Esophagus (tissue), 2 donors: ENCODE results near the gene C6orf58. TPM values are rescaled to one million over a fixed set of nuclear protein-coding genes. Genes with fewer than 3 reads are reported as not detected.

ENCODE experiments used
- H3K27ac ChIP-seq, 2 donors: one replicate each; pipeline ENCODE4 v1.5.1; 2013; ENCODE audit warnings: low read depth in 2 of 2, mild to moderate bottlenecking in 2 of 2, inconsistent platforms in 1 of 2, low read length in 1 of 2, moderate library complexity in 1 of 2
- H3K27me3 ChIP-seq, 2 donors: one replicate each; pipeline ENCODE4 v1.6.1; 2013; ENCODE audit warnings: low read length in 2 of 2, control low read depth in 1 of 2, mild to moderate bottlenecking in 1 of 2; ENCODE audit not compliant: insufficient read depth in 2 of 2, control insufficient read depth in 1 of 2
- H3K36me3 ChIP-seq, 2 donors: one replicate each; pipeline ENCODE4 v1.6.1; 2013; ENCODE audit warnings: low read length in 1 of 2; ENCODE audit not compliant: control insufficient read depth in 2 of 2, insufficient read depth in 2 of 2
- H3K4me1 ChIP-seq, 2 donors: one replicate each; pipeline ENCODE4 v1.6.1; 2013; ENCODE audit warnings: low read length in 1 of 2; ENCODE audit not compliant: control insufficient read depth in 2 of 2, insufficient read depth in 2 of 2
- H3K4me3 ChIP-seq, 2 donors: one replicate each; pipeline ENCODE4 v1.5.1; 2013; ENCODE audit warnings: low read length in 2 of 2, mild to moderate bottlenecking in 2 of 2, low read depth in 1 of 2, moderate library complexity in 1 of 2
- H3K9me3 ChIP-seq, 2 donors: one replicate each; pipeline ENCODE4 v1.6.1; 2013; ENCODE audit warnings: mild to moderate bottlenecking in 2 of 2, low read depth in 1 of 2, low read length in 1 of 2, moderate library complexity in 1 of 2; ENCODE audit not compliant: control insufficient read depth in 2 of 2, insufficient read depth in 1 of 2
- WGBS, 2 donors: extraction: QIAGEN DNeasy Blood & Tissue Kit; methylation state at CpG; one replicate each; pipeline ENCODE4 v1.1.7; 2013; 5-methylcytosine and 5-hydroxymethylcytosine counted together
- polyA plus RNA-seq, 2 donors: library from polyadenylated mRNA; stranded (reverse); fragments of 200-250 nt; gene quantifications; one replicate each; pipeline ENCODE4 v1.2.3, GENCODE V29; 2013
- donor health status: healthy with polysubstance abuse.
- donor health status: Bipolar disorder and iron deficiency.

The C6orf58 gene
- not detected for polyA plus RNA-seq

DNA sequence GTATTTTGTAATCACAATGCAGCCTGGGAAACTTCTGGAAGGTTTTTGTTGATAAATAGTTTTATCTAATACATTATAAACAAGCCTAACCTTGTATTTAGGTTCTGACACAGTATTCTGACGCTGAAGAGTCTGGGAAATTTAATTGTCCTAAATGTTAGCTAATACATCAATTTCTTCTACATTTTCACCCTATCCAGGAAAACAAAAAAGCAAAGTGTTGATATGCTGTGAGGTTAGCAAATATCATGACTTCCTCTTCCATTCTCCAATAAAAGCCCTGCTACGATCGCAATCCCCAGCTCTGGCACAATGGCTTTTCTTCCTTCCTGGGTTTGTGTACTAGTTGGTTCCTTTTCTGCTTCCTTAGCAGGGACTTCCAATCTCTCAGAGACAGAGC lies at the start of gene C6orf58:
C6orf58 (plus strand) TSS at position 301 of the 400 bp plus-strand sequence; CDS start at position 313, 12 bp downstream.
- Histone ChIP-seq H3K27me3 (no peaks in the 10 kb centered on the region), H3K4me1 (no peaks in the 10 kb centered on the region), H3K27ac (no peak within 1 kb of the TSS), H3K9me3 (no peaks in the 10 kb centered on the region), H3K36me3 (no peaks in the 10 kb centered on the region), H3K4me3 (no peak within 1 kb of the TSS)
- WGBS, 2 donors, result 61 to 63% methylated on average over 3 of the region's 3 CpGs

GRCh38 chr6:127533011-127533410 lies 44.0 kb upstream of the C6orf58 start:
- Histone ChIP-seq H3K27me3 (no peaks in the 10 kb centered on the region), H3K9me3 (no peaks in the 10 kb centered on the region), H3K27ac (no peak overlapping the region), H3K4me3 (no peak overlapping the region), H3K36me3 (no peaks in the 10 kb centered on the region), H3K4me1 (no peaks in the 10 kb centered on the region)
- WGBS, 2 donors, result 97 to 99% methylated on average over 1 of the region's 1 CpG

DNA sequence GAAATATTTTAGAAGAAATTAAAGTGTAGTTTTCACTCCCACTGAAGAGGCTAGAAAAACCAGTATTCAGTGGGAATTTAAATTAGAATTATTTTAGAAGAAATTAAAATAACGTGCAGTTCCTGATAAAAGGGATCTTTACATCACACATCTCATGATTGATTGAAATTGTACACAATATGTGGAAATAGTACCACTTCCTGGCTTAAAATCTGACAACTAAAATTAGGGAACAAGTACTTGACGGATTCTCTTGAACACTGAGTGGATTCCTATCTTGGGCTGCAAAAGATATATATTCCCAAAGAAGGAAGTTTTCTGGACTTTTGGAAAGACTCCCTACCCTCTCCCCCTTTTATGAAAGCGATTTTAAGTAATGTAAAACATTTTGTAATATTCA lies 43.2 kb upstream of the C6orf58 start:
- no peaks in the 10 kb centered on the region for H3K4me1 ChIP-seq
- H3K27ac ChIP-seq, result no peak overlapping the region
- WGBS, 2 donors, result 56 to 72% methylated on average over 3 of the region's 3 CpGs
- H3K4me3 ChIP-seq, result no peak overlapping the region
- no peaks in the 10 kb centered on the region for H3K27me3 ChIP-seq
- no peaks in the 10 kb centered on the region for H3K36me3 ChIP-seq
- H3K9me3 ChIP-seq, result no peaks in the 10 kb centered on the region

GRCh38 chr6:127538750-127539264 lies 38.2 kb upstream of the C6orf58 start:
- Histone ChIP-seq H3K4me3 (no peak overlapping the region), H3K9me3 (no peaks in the 10 kb centered on the region), H3K4me1 (no peaks in the 10 kb centered on the region), H3K27me3 (no peaks in the 10 kb centered on the region), H3K36me3 (no peaks in the 10 kb centered on the region), H3K27ac (no peak overlapping the region)
- 49 to 54% methylated on average over 2 of the region's 2 CpGs for WGBS, 2 donors

DNA sequence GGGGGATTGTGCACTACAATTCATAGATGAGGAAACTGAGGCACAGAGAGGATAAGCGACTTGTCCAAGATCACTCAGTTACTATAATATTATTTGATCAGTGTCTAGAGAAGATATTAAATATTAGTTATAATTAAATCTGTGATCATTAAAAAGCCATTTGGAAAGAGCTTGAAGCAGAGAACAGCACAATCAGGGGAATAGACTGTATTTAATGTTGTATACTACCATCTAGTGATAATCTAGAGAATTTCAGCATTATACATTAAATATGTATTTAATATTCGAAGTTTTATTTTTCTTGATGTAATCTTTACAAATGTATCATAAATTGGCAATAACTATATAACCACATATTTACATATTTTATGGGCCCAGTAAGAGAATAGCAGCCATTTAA lies 37.7 kb upstream of the C6orf58 start:
- 32 to 39% methylated on average over 2 of the region's 2 CpGs for whole genome bisulfite sequencing, 2 donors
- no peaks in the 10 kb centered on the region for H3K36me3 ChIP-seq
- no peaks in the 10 kb centered on the region for H3K4me1 ChIP-seq
- H3K27me3 ChIP-seq, result no peaks in the 10 kb centered on the region
- no peaks in the 10 kb centered on the region for H3K9me3 ChIP-seq
- no peak overlapping the region for H3K4me3 ChIP-seq
- H3K27ac ChIP-seq, result no peak overlapping the region

DNA sequence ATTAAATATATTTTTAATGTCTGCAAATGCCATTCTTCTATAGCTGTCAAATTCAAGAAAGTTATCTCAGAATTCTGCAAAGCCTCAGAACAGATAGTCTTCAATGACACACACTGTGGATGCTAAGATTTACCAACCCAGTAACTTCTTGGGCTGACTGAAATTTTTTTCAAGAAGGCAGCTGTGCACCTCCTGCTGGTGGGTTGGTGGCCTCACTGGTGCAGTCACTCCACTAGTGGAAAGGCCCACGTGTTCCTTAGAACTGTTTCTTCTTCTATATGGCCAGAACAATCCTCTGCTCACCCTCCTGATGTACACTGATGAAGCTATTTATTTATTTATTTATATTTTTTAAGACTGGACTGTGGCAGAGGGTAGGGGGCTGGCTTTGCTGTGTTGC lies 29.8 kb upstream of the C6orf58 start:
- no peaks in the 10 kb centered on the region for H3K9me3 ChIP-seq
- WGBS, 2 donors, result 25% methylated on average over 1 of the region's 1 CpG
- no peaks in the 10 kb centered on the region for H3K27me3 ChIP-seq
- H3K4me3 ChIP-seq, result no peak overlapping the region
- H3K36me3 ChIP-seq, result no peaks in the 10 kb centered on the region
- no peaks in the 10 kb centered on the region for H3K4me1 ChIP-seq
- no peak overlapping the region for H3K27ac ChIP-seq

DNA sequence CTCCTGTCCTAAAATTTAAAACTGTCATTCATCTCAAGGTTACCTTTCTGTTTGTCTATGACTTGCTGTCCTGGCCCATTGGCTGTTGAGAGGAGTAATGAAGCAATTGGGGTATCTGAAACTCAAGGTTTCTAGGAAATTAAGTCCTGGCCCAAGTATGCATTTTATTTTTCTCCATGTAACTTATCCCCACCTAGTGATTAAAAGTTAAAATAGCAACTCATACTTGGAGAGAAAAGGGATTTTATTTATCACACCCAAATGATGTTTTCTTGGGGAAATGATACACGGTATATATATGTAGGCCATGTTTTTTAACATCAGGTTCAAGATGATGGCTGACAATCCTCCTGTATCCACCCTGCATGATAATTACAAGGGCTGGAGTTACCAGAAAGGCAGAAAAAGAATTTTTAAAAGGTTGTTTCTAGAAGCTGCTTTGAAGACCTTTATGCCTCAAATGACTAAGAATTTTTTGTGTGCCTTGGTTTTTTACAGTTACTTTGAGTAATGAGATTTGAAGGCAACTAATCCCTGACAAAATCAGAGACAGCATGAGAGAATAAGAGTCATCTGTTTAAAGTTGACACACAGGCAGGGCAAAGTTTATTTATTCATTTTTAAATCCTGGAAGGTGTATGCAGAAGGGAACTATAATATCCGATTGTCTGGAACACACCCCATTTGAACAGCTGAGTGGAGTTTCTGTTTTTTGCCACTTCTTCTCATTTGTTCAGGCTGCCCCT lies 28.9 kb upstream of the C6orf58 start:
- H3K36me3 ChIP-seq, result no peaks in the 10 kb centered on the region
- H3K27ac ChIP-seq, result no peak overlapping the region
- H3K4me3 ChIP-seq, result no peak overlapping the region
- H3K9me3 ChIP-seq, result no peaks in the 10 kb centered on the region
- WGBS, 2 donors, result 50 to 53% methylated on average over 2 of the region's 2 CpGs
- H3K4me1 ChIP-seq, result no peaks in the 10 kb centered on the region
- no peaks in the 10 kb centered on the region for H3K27me3 ChIP-seq

DNA sequence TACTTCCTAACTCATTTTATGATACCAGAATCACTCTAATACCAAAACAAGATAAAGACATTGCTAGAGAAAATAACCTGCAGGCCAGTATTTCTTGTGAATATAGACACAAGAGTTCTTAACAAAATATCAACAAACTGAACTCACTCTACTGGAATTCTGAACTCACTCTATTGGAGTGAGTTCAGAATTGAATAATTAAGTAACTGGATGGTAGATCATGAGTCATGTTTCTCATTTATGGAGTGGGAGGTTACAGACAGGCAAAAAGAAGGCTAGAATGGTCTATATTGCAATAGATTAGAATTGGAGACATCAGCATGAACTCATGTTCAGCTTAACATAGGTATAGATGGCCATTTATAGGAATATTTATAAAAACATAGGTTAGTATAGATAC lies 26.6 kb upstream of the C6orf58 start:
- Histone ChIP-seq H3K27me3 (no peaks in the 10 kb centered on the region), H3K27ac (no peak overlapping the region), H3K4me1 (no peaks in the 10 kb centered on the region), H3K4me3 (no peak overlapping the region), H3K9me3 (no peaks in the 10 kb centered on the region), H3K36me3 (no peaks in the 10 kb centered on the region)

- H3K27ac ChIP-seq, result no peak overlapping the region
- no peaks in the 10 kb centered on the region for H3K9me3 ChIP-seq
Observed at GRCh38 chr6:127554435-127555006, 22.5 kb upstream of the C6orf58 start.

DNA sequence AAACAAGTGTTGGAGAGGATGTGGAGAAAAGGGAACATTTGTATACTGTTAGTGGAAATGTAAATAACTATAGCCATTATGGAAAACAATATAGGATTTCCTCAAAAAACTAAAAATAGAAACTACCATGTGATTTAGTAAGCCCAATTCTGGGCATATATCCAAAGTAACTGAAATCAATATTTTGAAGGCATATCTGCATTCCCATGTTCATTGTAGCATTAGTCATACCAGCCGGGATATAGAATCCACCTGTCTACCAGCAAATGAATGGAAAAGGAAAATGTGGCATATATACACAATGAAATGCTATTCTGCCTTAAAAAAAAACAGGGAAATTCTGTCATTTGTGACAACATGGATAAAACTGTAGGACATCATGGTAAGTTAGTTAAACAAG lies 15.3 kb upstream of the C6orf58 start:
- H3K4me3 ChIP-seq, result no peak overlapping the region
- H3K27ac ChIP-seq, result no peak overlapping the region
- no peaks in the 10 kb centered on the region for H3K9me3 ChIP-seq
- no peaks in the 10 kb centered on the region for H3K27me3 ChIP-seq
- WGBS, 2 donors, result 22 to 39% methylated on average over 1 of the region's 1 CpG
- no peaks in the 10 kb centered on the region for H3K36me3 ChIP-seq
- H3K4me1 ChIP-seq, result no peaks in the 10 kb centered on the region

More at GRCh38 chr6:127554435-127555006, 22.5 kb upstream of the C6orf58 start:
- Histone ChIP-seq H3K36me3 (no peaks in the 10 kb centered on the region), H3K4me3 (no peak overlapping the region), H3K27me3 (no peaks in the 10 kb centered on the region), H3K4me1 (no peaks in the 10 kb centered on the region)
- WGBS, 2 donors, result 19 to 21% methylated on average over 2 of the region's 2 CpGs
